Uterus (tissue), 4 donors: ENCODE measurements around the gene LRPPRC. TPM values are rescaled to one million over a fixed set of nuclear protein-coding genes. Genes with fewer than 3 reads are reported as not detected.

Experiments
- DNase-seq, 2 donors: peaks; one replicate each; pipeline ENCODE4 v3.0.0-alpha.2; 2019 to 2020
- H3K27ac ChIP-seq, 2 donors: fragments of 200-600 bp; sonication (generic); 1 replicate in 1 of 2; 2 replicates in 1 of 2; pipeline ENCODE4 v1.5.1; 2016 to 2018
- H3K27me3 ChIP-seq, 2 donors: fragments of 200-600 bp; sonication (generic); one replicate each; pipeline ENCODE4 v1.5.1; 2018 to 2019; ENCODE audit warnings: control low read depth in 1 of 2
- H3K36me3 ChIP-seq, 2 donors: fragments of 200-600 bp; sonication (generic); one replicate each; pipeline ENCODE4 v1.5.1; 2019; ENCODE audit warnings: control low read depth in 1 of 2
- H3K4me1 ChIP-seq, 2 donors: fragments of 200-600 bp; sonication (generic); one replicate each; pipeline ENCODE4 v1.5.1; 2018 to 2019; ENCODE audit warnings: control low read depth in 1 of 2
- H3K4me3 ChIP-seq, 2 donors: fragments of 200-600 bp; sonication (generic); 1 replicate in 1 of 2; 2 replicates in 1 of 2; pipeline ENCODE4 v1.5.1; 2018 to 2019; ENCODE audit warnings: mild to moderate bottlenecking in 1 of 2
- H3K9me3 ChIP-seq, 2 donors: fragments of 200-600 bp; sonication (generic); one replicate each; pipeline ENCODE4 v1.5.1; 2019; ENCODE audit warnings: control low read depth in 1 of 2
- POLR2A ChIP-seq, 2 donors: fragments of 450-650 bp; IDR thresholded peaks; one replicate each; pipeline ENCODE4 v1.6.1; 2016; ENCODE audit warnings: antibody characterized with exemption in 2 of 2, mild to moderate bottlenecking in 1 of 2, moderate library complexity in 1 of 2
- intact Hi-C: fragments of 100-400 bp; cut with DNase I; formaldehyde crosslinking; loops from one replicate; pipeline ENCODE4 v1.15.1; 2023; ENCODE audit warnings: low total_unique reads
- total RNA-seq, 4 donors: library from RNA; depleted of rRNA in 3 of 4; stranded (reverse); fragments of >200 nt in 3 of 4; gene quantifications; one replicate each; pipeline versions ENCODE4 v1.1.0 to v1.2.4, GENCODE V29; 2014 to 2023
- TF ChIP-seq, protein P1 (sequence below), 4 experiments: fragments of 200-600 bp in 2 of 4; fragments of 450-650 bp in 2 of 4; sonication (generic) in 2 of 4; IDR thresholded peaks; one replicate each; pipeline ENCODE4 v1.5.1; 2016 to 2019; ENCODE audit warnings: antibody characterized with exemption in 4 of 4, mild to moderate bottlenecking in 2 of 4, moderate library complexity in 1 of 4
- donor health status: DM: yes; HTN: yes; CAD: no.

LRPPRC gene
- total RNA-seq, 4 donors from 2014 or later, result 39.7 to 99.1 (median 71.6) TPM

DNA sequence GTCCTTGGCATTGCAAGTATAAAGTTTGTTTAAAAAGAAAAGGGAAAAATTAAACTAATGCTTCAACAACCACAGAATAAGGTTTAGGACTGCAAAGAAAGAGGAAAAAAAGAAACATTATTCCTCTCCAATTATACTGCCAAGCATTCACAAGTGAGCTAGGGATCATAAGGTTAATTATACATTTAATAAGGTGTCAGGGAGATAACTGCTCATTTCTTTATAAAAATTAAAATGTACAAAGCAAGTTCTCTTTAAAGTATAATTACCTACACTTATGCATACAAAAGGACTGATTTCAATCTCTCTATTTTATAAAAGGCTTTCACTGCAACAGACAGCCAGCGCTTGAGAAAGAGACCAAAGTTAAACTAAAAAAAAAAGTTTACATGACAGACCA lies 98.9 kb downstream of the LRPPRC start:
- no peak for DNase-seq
- Histone ChIP-seq H3K4me1 (no peaks in the 10 kb centered on the region), H3K9me3 (no peaks in the 10 kb centered on the region), H3K27me3 (no peaks in the 10 kb centered on the region), H3K4me3 (no peak overlapping the region), H3K27ac (no peak overlapping the region), H3K36me3 (no peaks in the 10 kb centered on the region)
- no peak for TF ChIP-seq POLR2A (IDR thresholded peaks at IDR 0.05)
- TF ChIP-seq, protein P1, sequence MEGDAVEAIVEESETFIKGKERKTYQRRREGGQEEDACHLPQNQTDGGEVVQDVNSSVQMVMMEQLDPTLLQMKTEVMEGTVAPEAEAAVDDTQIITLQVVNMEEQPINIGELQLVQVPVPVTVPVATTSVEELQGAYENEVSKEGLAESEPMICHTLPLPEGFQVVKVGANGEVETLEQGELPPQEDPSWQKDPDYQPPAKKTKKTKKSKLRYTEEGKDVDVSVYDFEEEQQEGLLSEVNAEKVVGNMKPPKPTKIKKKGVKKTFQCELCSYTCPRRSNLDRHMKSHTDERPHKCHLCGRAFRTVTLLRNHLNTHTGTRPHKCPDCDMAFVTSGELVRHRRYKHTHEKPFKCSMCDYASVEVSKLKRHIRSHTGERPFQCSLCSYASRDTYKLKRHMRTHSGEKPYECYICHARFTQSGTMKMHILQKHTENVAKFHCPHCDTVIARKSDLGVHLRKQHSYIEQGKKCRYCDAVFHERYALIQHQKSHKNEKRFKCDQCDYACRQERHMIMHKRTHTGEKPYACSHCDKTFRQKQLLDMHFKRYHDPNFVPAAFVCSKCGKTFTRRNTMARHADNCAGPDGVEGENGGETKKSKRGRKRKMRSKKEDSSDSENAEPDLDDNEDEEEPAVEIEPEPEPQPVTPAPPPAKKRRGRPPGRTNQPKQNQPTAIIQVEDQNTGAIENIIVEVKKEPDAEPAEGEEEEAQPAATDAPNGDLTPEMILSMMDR (IDR thresholded peaks at IDR 0.05), result no peak
- intact Hi-C loops, result no loop called here

DNA sequence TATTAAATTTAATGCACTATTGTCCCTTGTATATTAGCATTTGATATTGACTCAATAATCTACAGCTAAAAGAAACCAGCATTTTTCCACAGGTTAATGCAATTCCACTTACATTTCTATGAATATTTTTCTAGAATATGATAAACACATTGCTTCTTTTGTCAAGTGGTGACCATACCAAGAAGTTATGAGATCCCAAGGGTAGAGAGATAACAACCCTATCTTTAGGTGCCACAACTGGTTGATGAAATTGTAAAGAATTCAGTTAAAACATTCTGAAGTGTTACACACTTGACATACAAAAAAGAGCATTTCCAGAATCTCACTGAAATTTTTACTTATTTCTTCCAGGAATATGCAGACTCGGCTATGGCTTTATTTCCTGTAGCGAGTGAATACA lies 101.0 kb downstream of the LRPPRC start:
- intact Hi-C loops, result no loop called here
- H3K36me3 ChIP-seq, result no peaks in the 10 kb centered on the region

DNA sequence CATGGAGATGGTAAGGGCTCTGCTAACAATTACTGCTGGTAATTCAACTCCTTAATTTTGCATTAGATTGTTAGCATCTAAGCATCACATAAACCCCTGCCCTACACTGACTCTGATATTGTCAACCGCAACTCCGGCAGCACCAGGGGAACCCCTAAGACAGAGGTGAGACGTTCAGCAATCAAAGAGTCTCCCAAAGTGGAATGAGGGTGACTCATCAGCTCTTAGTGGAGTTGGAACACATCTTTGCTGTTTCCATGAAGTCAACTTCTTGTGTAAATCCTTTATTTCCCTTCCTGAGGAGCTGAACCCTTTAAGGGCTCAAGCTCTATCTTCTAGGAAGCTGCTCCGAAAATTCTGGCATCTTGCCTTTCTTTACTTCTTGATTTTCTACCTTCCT lies 104.9 kb downstream of the LRPPRC start:
- Histone ChIP-seq H3K27me3 (no peaks in the 10 kb centered on the region), H3K27ac (no peak overlapping the region), H3K4me1 (no peaks in the 10 kb centered on the region), H3K4me3 (no peak overlapping the region), H3K9me3 (no peaks in the 10 kb centered on the region), H3K36me3 (no peaks in the 10 kb centered on the region)
- intact Hi-C loops, result no loop called here
- no peak for TF ChIP-seq POLR2A (IDR thresholded peaks at IDR 0.05)
- TF ChIP-seq, protein P1 (IDR thresholded peaks at IDR 0.05), result no peak
- DNase-seq, result no peak

More for the DNA sequence above, 101.0 kb downstream of the LRPPRC start:
- H3K27me3 ChIP-seq, result no peaks in the 10 kb centered on the region
- H3K9me3 ChIP-seq, result no peaks in the 10 kb centered on the region
- H3K4me1 ChIP-seq, result no peaks in the 10 kb centered on the region
- no peak overlapping the region for H3K4me3 ChIP-seq
- no peak overlapping the region for H3K27ac ChIP-seq
- DNase-seq, result no peak
- TF ChIP-seq, protein P1 (IDR thresholded peaks at IDR 0.05), result no peak
- no peak for TF ChIP-seq POLR2A (IDR thresholded peaks at IDR 0.05)

DNA sequence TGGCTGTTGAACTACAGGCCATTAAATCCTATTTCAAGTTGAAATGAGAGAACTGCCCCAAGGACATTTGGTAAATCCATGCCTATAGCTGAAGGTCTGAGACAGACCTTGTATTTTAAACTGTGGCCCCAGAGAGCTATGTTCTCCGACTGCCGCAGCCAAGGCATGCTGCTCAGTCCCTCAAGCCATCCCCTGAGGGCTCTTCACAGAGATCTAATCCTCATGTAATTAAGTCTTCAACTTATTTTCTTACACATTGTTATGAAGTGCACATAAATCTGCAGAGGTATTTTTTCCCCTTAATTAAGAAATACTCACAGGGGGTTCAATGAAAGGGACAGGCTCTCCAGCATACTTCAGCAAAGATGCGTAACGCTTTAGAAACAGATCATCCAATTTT lies 106.4 kb downstream of the LRPPRC start:
- TF ChIP-seq, protein P1 (IDR thresholded peaks at IDR 0.05), result no peak
- TF ChIP-seq POLR2A (IDR thresholded peaks at IDR 0.05), result no peak
- no peaks in the 10 kb centered on the region for H3K4me1 ChIP-seq
- no peaks in the 10 kb centered on the region for H3K36me3 ChIP-seq
- no peaks in the 10 kb centered on the region for H3K9me3 ChIP-seq
- H3K27me3 ChIP-seq, result no peaks in the 10 kb centered on the region
- no peak overlapping the region for H3K4me3 ChIP-seq
- no peak for DNase-seq
- intact Hi-C loops, result no loop called here
- H3K27ac ChIP-seq, result no peak overlapping the region

DNA sequence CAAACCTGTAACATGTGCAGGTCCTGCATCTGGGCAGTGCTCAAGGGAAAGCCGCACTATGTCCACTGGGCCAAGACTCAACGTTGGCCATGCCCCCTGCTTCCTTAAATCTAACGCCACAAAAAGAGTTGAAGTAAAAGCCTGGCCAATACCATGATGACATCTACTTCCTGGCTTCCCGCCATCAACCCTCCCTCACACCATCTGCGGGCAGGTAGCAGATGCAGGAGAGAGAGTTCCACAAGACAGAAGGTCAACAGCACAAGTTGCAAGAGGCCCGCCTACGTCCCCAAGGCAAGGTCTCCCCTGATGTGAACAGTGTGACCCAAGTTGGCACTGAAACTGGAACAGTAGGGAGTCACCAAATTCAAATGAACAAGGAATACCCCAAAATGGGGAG lies 108.6 kb downstream of the LRPPRC start:
- H3K36me3 ChIP-seq, result no peaks in the 10 kb centered on the region
- no peak for DNase-seq
- no peaks in the 10 kb centered on the region for H3K9me3 ChIP-seq
- no peak overlapping the region for H3K4me3 ChIP-seq
- no peaks in the 10 kb centered on the region for H3K4me1 ChIP-seq
- no peaks in the 10 kb centered on the region for H3K27me3 ChIP-seq
- no peak for TF ChIP-seq POLR2A (IDR thresholded peaks at IDR 0.05)
- TF ChIP-seq, protein P1 (IDR thresholded peaks at IDR 0.05), result no peak
- intact Hi-C loops, result no loop called here
- no peak overlapping the region for H3K27ac ChIP-seq
